ENCODE results near the gene LRRC8C.
A peak's percentile ranks its signal among the peaks of the same experiment; 100 is the strongest.

The LRRC8C gene

DNA sequence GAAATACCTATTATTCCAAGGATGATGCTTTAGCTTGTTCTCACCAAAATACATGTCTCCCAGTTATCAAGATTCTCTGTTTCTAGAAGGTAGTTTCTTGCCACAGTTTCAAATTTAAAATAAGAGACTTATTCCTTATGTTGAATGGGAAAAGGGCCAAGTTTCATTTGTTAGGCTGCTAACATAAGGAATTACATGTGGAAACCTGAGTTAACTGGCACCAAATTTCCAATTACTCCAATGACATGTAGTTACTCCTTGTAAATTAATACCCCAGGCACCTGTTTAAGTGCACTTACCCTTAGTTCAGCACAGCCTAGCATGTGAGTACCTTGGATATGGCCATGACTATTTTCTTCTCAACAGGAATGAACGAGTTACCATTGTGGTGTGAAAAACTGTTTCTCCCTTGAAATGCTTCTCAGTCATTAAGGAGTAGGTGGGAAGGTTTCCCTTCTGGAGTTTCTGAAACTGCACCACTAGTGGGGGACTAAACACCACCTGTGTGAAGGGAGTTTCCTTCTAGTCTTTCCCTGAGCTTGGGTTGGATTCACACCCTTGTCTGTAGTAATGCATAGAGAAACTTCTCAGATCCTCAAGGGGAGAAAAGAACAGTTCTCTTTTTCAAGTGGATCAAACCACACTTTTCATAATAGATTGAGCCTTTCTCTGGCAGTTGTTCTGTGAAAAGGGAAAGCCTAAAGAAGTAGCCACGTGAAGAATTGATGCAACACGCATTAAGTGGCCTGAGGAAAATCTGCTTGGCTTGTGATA, 32.3 kb upstream of the LRRC8C start:
- in situ Hi-C loops (cut with MboI; ENCODE audit: low sequenced_read_pairs): no loop called here
- Histone ChIP-seq H3K27me3 (ENCODE audit: low read depth) (no peaks in the 10 kb centered on the region), H3K4me3 (no peak overlapping the region), H3K36me3 (replicated peaks) (no peaks in the 10 kb centered on the region), H3K4me1 (peaks cover 37% of the 10 kb centered on the region), H3K9me3 (no peaks in the 10 kb centered on the region)
- DNase-seq (ENCODE audit: low spot score in 2 of 2): no peak

DNA sequence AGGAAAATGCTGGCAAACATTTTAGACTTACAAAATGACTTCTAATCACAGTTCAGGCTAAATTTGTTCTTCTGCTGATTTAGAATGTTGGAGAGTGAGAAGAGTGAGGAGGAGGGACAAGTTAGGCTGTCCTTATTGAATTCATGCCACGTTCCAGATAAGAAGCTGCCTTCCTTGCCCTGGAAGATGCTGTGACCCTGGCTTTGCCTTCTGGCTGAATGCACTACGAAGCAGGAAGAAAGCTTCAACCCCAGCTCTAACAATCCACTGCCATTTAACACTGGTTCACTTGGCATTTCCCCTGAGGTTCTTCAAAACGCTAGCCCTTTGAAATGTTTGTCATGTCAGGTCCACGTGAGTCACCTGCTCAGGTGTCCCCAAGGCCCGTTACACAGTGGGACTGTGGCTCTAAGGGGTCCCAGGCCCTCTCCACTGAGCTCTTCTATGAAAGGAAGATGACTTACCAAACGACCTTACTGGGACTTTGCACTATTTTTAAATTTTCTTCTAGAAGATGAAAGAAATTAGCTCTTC, 30.0 kb upstream of the LRRC8C start:
- H3K36me3 ChIP-seq (replicated peaks): no peaks in the 10 kb centered on the region
- in situ Hi-C loops (cut with MboI; ENCODE audit: low sequenced_read_pairs): no loop called here
- DNase-seq (ENCODE audit: low spot score in 2 of 2): no peak
- no peaks in the 10 kb centered on the region for H3K27me3 ChIP-seq (ENCODE audit: low read depth)
- no peaks in the 10 kb centered on the region for H3K9me3 ChIP-seq
- H3K4me1 ChIP-seq: peaks cover 14% of the 10 kb centered on the region
- no peak overlapping the region for H3K4me3 ChIP-seq

DNA sequence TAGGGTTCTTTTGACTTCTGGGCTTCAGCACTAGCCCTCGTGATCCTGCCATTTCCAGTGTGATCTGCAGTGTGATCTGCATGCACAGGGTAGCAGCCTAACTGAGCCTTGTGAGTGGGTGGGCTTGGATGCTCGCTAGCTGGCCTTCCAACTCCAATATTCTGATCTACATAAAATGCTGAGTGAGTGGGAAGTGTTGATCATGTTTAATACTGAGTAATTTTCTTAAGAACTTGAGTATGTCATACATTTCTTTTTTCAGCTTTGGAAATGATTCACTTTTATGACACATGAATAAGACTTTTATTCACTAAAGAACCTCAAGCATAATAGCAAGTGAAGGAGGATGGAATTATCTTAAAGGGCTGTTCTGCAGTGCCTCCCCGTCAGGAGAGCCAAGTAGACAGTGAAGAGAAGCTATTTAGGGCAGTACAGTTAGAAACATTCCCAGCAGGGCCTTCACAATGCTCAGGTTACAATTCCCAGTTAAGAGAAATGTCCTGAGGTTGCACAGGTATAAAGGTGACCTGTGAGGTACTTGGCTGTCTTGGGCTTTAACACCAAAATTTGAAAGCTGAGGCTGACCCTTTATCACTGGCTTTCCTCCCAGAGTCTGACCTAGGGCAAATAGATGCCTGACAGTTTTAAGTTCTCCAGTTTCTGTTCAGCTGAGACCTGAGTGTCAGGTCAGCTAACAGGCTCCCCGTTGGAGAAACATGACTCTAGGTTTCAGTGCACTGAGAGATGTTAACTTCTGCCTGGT, 29.1 kb upstream of the LRRC8C start:
- no peaks in the 10 kb centered on the region for H3K9me3 ChIP-seq
- H3K4me1 ChIP-seq: peaks cover 8% of the 10 kb centered on the region
- no peaks in the 10 kb centered on the region for H3K36me3 ChIP-seq (replicated peaks)
- in situ Hi-C loops (cut with MboI; ENCODE audit: low sequenced_read_pairs): no loop called here
- no peaks in the 10 kb centered on the region for H3K27me3 ChIP-seq (ENCODE audit: low read depth)
- DNase-seq (ENCODE audit: low spot score in 2 of 2): no peak
- H3K4me3 ChIP-seq: no peak overlapping the region

DNA sequence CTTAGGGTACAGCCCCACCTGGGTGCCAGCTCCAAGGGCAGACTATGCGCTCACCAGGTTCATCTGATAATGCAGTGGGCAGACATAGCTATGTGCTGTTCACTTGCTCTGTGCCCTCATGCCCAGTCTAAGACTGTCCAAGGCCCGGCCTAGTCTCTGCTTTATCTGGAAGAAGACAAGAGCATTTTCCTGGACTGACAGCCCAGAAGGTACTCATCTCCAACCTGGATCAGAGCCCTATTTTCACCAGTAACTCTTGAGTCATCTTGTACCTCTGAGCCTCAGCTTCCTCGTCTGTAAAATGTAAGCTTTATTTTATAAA, 28.5 kb upstream of the LRRC8C start:
- no peak for DNase-seq (ENCODE audit: low spot score in 2 of 2)
- H3K9me3 ChIP-seq: no peaks in the 10 kb centered on the region
- in situ Hi-C loops (cut with MboI; ENCODE audit: low sequenced_read_pairs): no loop called here
- no peaks in the 10 kb centered on the region for H3K27me3 ChIP-seq (ENCODE audit: low read depth)
- H3K4me3 ChIP-seq: no peak overlapping the region
- H3K36me3 ChIP-seq (replicated peaks): no peaks in the 10 kb centered on the region
- peaks cover 5% of the 10 kb centered on the region for H3K4me1 ChIP-seq

DNA sequence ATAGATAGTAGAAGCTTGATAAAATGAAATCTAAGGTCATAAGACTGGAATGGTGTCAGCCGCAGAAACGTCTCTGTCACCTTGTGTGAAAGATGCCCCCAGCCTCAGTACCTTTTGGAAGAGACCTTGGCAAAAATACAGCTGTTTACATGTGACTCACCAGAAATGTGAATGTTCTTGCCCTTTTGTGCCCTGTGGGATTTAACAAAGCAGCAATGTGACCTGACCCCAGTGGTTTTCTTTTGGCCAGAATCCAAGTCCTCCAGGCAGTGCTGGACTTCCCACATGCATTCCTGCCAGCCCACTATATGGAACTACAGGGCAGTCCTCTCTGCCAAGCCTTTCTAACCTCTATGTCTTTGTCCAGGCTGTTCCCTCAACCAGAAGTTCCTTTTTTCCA, 27.2 kb upstream of the LRRC8C start:
- H3K27me3 ChIP-seq (ENCODE audit: low read depth): no peaks in the 10 kb centered on the region
- in situ Hi-C loops (cut with MboI; ENCODE audit: low sequenced_read_pairs): no loop called here
- H3K36me3 ChIP-seq (replicated peaks): no peaks in the 10 kb centered on the region
- H3K9me3 ChIP-seq: no peaks in the 10 kb centered on the region
- DNase-seq (ENCODE audit: low spot score in 2 of 2): peak in 1 of 2 experiments; percentile 22
- H3K4me3 ChIP-seq: no peak overlapping the region
- no peaks in the 10 kb centered on the region for H3K4me1 ChIP-seq

DNA sequence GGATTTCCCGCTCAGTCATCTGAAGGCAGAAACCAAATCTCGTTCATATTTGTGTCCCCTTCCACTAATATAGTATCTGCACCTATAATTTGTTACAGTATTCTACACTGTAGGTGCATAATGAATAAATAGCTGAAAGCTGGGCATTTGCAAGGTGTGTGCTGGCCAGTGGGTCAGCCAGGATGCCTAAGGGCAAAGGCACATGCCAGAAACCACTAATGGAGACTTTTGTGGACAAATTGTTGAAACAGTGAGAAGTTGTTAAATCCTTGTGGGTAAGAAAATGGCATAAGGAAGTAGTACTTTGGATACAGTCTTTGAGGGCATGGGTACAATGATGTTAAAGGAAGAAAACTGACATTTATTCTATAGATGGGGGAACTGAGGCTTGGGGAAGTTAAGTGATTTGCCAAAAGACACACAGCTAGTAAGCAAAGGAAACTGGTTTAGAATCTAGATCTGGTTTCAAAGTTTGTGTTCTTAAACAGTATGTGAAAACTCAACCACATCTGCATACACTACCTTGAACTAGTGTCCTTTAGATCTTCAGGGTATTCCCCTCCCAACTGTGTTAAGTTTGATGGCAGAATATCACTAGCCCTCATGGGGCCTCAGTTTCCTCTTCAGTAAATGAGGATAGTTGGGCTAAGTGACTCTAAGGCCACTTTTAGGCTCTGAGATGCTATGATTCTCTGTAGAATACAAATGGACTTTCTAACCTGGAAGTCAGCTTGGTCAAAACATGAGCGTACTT, 26.5 kb upstream of the LRRC8C start:
- in situ Hi-C loops (cut with MboI; ENCODE audit: low sequenced_read_pairs): no loop called here
- no peaks in the 10 kb centered on the region for H3K9me3 ChIP-seq
- no peaks in the 10 kb centered on the region for H3K4me1 ChIP-seq
- no peak for DNase-seq (ENCODE audit: low spot score in 2 of 2)
- H3K27me3 ChIP-seq (ENCODE audit: low read depth): no peaks in the 10 kb centered on the region
- H3K36me3 ChIP-seq (replicated peaks): no peaks in the 10 kb centered on the region
- no peak overlapping the region for H3K4me3 ChIP-seq

DNA sequence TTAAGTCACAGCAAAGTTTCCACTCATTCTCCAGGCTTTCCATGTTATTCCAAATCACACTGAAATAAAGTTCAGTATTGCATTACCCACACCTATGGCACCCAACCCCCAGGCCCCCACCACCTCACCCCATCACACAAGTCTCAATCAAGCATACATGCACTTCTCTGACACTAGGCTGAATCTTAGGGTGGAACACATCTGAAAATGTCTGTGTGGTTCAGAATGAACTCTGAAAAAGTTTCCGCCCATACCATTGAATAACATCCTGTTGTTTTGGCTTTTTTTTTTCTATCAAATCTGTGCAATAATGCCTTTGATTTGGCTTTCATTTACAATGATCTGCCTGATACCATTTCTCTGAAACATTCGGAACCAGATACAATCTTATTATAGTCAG, 25.8 kb upstream of the LRRC8C start:
- in situ Hi-C loops (cut with MboI; ENCODE audit: low sequenced_read_pairs): no loop called here
- peaks cover 4% of the 10 kb centered on the region for H3K4me1 ChIP-seq
- no peak for DNase-seq (ENCODE audit: low spot score in 2 of 2)

DNA sequence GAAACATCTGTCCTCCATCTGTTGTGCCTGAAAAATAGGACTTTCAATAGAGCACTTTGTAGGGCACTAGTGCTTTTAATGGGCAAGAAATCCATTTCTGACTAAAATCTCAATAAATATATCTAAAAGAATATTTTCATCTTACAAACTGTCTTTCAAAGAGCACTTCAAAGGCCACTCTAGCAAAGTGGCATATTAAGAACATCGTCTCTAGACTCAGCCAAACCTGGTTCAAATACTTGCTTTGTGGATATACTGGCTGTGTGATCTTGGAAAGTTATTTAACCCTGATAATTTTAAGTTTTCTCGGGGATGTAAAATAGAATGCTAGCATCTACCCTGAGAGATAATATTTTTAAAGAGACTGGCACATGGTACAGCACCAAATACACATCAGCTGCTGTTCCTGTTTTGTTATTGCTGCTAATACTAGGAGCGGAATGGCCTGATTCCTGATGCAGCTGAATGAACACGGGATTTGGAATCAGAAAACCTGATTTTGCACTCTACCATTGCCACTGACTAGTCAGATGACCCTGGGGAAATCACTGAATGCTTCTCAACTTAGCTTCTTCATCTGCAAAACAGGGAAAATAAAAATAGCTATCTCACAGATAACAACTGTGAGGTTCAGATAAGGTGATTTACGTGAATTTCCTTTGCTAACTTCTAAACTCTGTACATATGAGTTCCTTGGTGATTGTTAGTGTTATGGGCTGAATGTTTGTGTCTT, 25.2 kb upstream of the LRRC8C start:
- DNase-seq (ENCODE audit: low spot score in 2 of 2): no peak
- H3K4me3 ChIP-seq: no peak overlapping the region
- in situ Hi-C loops (cut with MboI; ENCODE audit: low sequenced_read_pairs): no loop called here

More for the DNA sequence above, 25.8 kb upstream of the LRRC8C start:
- no peaks in the 10 kb centered on the region for H3K9me3 ChIP-seq
- H3K36me3 ChIP-seq (replicated peaks): no peaks in the 10 kb centered on the region
- H3K27me3 ChIP-seq (ENCODE audit: low read depth): no peaks in the 10 kb centered on the region
- H3K4me3 ChIP-seq: no peak overlapping the region

DNA sequence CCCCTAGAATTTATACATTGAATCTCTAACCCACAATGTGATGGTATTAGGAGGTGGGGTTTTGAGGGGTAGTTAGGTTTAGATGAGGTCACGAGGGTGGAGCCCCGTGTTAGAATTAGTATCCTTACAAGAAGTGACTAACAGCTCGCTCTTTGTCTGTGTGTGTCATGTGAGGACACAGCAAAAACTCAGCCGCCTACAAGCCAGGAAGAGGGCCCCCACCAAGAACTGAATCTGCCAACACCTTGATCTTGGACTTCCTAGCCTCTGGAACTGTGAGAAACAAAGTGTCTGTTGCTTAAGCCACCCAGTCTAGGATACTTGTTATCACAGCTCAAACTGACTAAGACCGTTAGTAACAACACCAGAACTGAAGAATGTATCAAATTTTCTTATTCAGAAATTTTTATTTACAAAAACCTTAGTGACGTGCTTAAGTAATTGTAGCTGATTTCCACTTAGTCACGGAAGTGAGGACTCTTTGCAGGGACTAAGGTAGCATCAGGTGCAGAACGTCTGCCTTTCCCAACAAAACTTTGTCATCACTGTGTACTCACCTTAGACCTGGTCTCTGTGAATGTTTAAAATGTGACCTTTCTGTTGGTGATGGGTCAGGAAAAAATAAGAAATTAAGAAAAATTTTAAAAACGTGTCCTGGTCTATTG, 24.5 kb upstream of the LRRC8C start:
- in situ Hi-C loops (cut with MboI; ENCODE audit: low sequenced_read_pairs): no loop called here

More for the DNA sequence above, 25.2 kb upstream of the LRRC8C start:
- peaks cover 5% of the 10 kb centered on the region for H3K4me1 ChIP-seq
- H3K27me3 ChIP-seq (ENCODE audit: low read depth): no peaks in the 10 kb centered on the region
- no peaks in the 10 kb centered on the region for H3K36me3 ChIP-seq (replicated peaks)
- no peaks in the 10 kb centered on the region for H3K9me3 ChIP-seq

DNA sequence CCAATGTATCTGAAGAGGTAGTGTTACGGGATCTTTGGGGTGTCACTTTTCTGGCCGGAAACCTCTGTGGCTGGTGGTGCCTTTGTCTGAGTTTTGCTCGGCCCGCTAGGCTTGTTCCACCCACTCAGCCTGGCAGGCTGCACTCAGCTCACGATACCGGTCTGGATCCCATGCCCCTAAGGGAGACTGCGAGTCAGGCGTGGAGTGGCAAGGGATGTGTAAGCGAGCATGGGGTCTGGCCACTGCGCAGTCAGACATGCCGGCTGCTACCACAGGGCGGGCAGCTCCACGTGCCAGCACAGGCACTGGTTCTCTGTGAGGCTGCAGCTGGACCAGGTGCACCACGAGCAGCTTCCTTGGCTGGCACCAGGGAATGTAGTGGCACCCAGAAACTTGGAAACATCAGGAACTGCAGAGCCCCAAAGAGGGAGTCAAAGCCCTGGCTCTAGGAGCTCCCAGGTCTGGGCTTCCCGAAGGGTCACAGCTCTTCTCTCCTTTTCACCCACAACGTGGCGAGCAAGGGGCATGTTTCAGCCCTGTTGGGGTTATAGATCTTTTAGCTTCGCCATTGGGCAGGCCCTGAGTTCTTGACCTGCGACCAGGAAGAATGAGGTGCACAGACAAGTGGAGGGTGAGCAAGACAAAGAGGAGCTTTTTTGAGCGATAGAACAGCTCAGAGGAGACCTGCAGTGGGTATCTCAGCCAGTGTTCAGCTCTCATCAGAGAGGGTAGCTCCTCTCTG, 23.8 kb upstream of the LRRC8C start:
- no peaks in the 10 kb centered on the region for H3K27me3 ChIP-seq (ENCODE audit: low read depth)
- DNase-seq (ENCODE audit: low spot score in 2 of 2): no peak
- H3K4me1 ChIP-seq: peaks cover 5% of the 10 kb centered on the region
- no peak overlapping the region for H3K4me3 ChIP-seq
- H3K36me3 ChIP-seq (replicated peaks): no peaks in the 10 kb centered on the region
- no peaks in the 10 kb centered on the region for H3K9me3 ChIP-seq
- in situ Hi-C loops (cut with MboI; ENCODE audit: low sequenced_read_pairs): no loop called here

More for the DNA sequence above, 24.5 kb upstream of the LRRC8C start:
- Histone ChIP-seq H3K4me1 (peaks cover 5% of the 10 kb centered on the region), H3K9me3 (no peaks in the 10 kb centered on the region), H3K27me3 (ENCODE audit: low read depth) (no peaks in the 10 kb centered on the region), H3K4me3 (no peak overlapping the region), H3K36me3 (replicated peaks) (no peaks in the 10 kb centered on the region)
- DNase-seq (ENCODE audit: low spot score in 2 of 2): no peak

DNA sequence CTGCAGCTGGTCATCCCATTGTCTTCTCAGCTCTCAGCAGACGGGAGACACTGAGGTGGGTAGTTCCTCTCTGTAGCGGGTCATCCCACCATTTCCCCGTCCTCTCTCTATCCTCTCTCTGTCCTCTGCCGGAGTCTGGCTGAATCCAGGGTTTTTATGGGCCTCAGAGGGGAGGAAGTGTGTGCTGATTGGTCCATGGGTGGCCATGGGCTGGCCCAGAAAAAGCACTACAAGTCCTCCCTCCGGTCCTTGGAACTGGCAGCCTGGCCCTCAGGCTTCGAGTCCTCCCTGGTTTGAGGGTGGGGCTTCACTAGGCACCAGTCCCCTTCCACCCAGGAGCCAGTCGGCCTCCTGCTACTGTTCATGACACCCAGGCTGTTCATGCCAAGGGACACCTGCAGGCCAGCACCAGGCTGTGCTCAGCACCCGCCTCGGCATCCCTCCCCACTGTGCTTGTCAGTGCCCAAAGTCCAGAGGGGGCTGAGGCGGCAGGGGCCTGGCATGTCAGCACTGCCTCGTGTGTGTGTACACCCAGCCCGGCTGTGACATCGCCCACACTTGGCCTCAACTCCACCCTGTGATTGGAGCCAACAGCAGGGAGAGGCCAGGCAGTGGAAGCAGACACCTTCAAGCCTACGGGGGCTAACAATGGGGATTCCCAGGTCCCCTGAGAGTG, 23.0 kb upstream of the LRRC8C start:
- no peaks in the 10 kb centered on the region for H3K9me3 ChIP-seq
- no peak for DNase-seq (ENCODE audit: low spot score in 2 of 2)
- in situ Hi-C loops (cut with MboI; ENCODE audit: low sequenced_read_pairs): no loop called here
- H3K36me3 ChIP-seq (replicated peaks): no peaks in the 10 kb centered on the region
- peaks cover 5% of the 10 kb centered on the region for H3K4me1 ChIP-seq
- no peaks in the 10 kb centered on the region for H3K27me3 ChIP-seq (ENCODE audit: low read depth)
- H3K4me3 ChIP-seq: no peak overlapping the region

DNA sequence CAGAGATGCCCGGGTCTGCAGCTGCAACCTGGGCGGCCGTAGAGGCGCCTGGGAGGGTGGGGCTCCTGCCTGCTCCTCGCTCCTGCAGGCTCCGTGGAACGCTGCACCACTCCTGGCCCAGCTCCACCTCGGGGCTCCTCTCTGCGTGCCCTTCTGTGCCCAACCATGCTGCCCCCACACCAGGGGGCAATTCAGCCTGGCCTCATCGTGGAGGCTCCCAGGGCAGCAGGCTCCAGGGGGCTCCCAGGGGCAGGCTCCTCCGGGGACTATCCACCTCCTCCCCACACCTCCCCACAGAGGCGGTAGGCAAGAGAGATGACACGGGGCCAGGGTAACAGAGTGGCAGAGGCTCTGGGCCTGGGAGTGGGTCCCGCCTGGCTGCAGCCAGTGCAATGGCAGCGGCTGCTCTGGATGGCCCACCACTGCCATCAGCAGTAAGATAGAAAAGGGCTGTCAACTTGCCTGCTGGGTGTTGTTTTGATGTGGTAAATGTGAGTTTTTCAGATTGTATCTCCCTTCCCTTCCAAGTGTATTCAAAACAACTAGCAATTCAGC, 22.4 kb upstream of the LRRC8C start:
- H3K27me3 ChIP-seq (ENCODE audit: low read depth): no peaks in the 10 kb centered on the region
- in situ Hi-C loops (cut with MboI; ENCODE audit: low sequenced_read_pairs): no loop called here
- H3K9me3 ChIP-seq: no peaks in the 10 kb centered on the region
- no peak for DNase-seq (ENCODE audit: low spot score in 2 of 2)
- no peaks in the 10 kb centered on the region for H3K36me3 ChIP-seq (replicated peaks)
- H3K4me1 ChIP-seq: peaks cover 5% of the 10 kb centered on the region
- no peak overlapping the region for H3K4me3 ChIP-seq
